H1 (cell line): ENCODE results near the gene CMYA5. TPM values are rescaled to one million over a fixed set of nuclear protein-coding genes. Genes with fewer than 3 reads are reported as not detected.

Experiments
- HDAC2 ChIP-seq, 2 experiments: fragments of 300-600 bp in 1 of 2; sonication (generic) in 1 of 2; IDR thresholded peaks; 2 replicates each; pipeline ENCODE4 v1.6.1; 2011 to 2012; ENCODE audit warnings: low read depth in 2 of 2, low read length in 2 of 2, mild to moderate bottlenecking in 2 of 2, moderate library complexity in 2 of 2, borderline replicate concordance in 1 of 2, inconsistent platforms in 1 of 2
- polyA plus RNA-seq, 7 experiments: library from polyadenylated mRNA; depleted of rRNA in 3 of 7; stranded (reverse) in 5 of 7; unstranded in 2 of 7; fragments of >200 nt in 5 of 7; fragments of 200-250 nt in 2 of 7; gene quantifications; 1 replicate in 5 of 7; 2 replicates in 1 of 7; 4 replicates in 1 of 7; pipeline versions ENCODE4 v1.2.1 to v1.2.3, GENCODE V29; 2011 to 2013; ENCODE audit warnings: missing spikeins in 2 of 7, mixed read lengths in 2 of 7
- total RNA-seq: library from RNA; stranded (reverse); fragmentation: NEBNext Ultra II Directional; extraction: Animal tissue kit (Norgen Biotek cat#: 25700); gene quantifications from 2 replicates; pipeline ENCODE4 v1.2.1, GENCODE V29; 2021
- TF ChIP-seq, protein P1 (sequence below): fragments of 300-600 bp; sonication (generic); IDR thresholded peaks from 2 replicates; pipeline ENCODE4 v1.7.1; 2012; ENCODE audit warnings: low read length, moderate library complexity, mild to moderate bottlenecking, inconsistent platforms; ENCODE audit not compliant: insufficient replicate concordance

The CMYA5 gene
- total and polyA plus RNA-seq, 2 of the 8 experiments (the other 6 are each of a cell fraction or from before 2014, with no cell fraction given), result 0.88 to 0.95 TPM

DNA sequence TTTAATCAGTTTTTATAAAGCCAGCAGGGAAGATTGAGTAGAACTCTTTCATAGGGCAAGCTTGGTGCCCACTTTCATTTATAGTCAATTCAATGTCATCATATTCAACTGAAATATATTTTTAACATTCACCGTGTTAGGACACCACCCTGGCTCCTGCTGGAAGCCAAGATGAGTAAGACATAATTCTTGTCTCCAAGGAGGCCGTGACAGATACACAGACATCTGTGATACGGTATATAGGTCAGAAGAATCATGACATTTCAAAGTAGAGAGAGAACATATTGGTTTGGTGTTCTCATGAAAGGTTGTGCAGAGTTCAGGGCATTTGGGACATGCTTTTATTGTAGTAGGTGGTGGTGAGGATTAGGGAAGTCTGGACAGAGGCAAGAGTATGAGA lies 120.1 kb downstream of the CMYA5 start (continued):
- TF ChIP-seq, protein P1, sequence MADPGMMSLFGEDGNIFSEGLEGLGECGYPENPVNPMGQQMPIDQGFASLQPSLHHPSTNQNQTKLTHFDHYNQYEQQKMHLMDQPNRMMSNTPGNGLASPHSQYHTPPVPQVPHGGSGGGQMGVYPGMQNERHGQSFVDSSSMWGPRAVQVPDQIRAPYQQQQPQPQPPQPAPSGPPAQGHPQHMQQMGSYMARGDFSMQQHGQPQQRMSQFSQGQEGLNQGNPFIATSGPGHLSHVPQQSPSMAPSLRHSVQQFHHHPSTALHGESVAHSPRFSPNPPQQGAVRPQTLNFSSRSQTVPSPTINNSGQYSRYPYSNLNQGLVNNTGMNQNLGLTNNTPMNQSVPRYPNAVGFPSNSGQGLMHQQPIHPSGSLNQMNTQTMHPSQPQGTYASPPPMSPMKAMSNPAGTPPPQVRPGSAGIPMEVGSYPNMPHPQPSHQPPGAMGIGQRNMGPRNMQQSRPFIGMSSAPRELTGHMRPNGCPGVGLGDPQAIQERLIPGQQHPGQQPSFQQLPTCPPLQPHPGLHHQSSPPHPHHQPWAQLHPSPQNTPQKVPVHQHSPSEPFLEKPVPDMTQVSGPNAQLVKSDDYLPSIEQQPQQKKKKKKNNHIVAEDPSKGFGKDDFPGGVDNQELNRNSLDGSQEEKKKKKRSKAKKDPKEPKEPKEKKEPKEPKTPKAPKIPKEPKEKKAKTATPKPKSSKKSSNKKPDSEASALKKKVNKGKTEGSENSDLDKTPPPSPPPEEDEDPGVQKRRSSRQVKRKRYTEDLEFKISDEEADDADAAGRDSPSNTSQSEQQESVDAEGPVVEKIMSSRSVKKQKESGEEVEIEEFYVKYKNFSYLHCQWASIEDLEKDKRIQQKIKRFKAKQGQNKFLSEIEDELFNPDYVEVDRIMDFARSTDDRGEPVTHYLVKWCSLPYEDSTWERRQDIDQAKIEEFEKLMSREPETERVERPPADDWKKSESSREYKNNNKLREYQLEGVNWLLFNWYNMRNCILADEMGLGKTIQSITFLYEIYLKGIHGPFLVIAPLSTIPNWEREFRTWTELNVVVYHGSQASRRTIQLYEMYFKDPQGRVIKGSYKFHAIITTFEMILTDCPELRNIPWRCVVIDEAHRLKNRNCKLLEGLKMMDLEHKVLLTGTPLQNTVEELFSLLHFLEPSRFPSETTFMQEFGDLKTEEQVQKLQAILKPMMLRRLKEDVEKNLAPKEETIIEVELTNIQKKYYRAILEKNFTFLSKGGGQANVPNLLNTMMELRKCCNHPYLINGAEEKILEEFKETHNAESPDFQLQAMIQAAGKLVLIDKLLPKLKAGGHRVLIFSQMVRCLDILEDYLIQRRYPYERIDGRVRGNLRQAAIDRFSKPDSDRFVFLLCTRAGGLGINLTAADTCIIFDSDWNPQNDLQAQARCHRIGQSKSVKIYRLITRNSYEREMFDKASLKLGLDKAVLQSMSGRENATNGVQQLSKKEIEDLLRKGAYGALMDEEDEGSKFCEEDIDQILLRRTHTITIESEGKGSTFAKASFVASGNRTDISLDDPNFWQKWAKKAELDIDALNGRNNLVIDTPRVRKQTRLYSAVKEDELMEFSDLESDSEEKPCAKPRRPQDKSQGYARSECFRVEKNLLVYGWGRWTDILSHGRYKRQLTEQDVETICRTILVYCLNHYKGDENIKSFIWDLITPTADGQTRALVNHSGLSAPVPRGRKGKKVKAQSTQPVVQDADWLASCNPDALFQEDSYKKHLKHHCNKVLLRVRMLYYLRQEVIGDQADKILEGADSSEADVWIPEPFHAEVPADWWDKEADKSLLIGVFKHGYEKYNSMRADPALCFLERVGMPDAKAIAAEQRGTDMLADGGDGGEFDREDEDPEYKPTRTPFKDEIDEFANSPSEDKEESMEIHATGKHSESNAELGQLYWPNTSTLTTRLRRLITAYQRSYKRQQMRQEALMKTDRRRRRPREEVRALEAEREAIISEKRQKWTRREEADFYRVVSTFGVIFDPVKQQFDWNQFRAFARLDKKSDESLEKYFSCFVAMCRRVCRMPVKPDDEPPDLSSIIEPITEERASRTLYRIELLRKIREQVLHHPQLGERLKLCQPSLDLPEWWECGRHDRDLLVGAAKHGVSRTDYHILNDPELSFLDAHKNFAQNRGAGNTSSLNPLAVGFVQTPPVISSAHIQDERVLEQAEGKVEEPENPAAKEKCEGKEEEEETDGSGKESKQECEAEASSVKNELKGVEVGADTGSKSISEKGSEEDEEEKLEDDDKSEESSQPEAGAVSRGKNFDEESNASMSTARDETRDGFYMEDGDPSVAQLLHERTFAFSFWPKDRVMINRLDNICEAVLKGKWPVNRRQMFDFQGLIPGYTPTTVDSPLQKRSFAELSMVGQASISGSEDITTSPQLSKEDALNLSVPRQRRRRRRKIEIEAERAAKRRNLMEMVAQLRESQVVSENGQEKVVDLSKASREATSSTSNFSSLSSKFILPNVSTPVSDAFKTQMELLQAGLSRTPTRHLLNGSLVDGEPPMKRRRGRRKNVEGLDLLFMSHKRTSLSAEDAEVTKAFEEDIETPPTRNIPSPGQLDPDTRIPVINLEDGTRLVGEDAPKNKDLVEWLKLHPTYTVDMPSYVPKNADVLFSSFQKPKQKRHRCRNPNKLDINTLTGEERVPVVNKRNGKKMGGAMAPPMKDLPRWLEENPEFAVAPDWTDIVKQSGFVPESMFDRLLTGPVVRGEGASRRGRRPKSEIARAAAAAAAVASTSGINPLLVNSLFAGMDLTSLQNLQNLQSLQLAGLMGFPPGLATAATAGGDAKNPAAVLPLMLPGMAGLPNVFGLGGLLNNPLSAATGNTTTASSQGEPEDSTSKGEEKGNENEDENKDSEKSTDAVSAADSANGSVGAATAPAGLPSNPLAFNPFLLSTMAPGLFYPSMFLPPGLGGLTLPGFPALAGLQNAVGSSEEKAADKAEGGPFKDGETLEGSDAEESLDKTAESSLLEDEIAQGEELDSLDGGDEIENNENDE, result no peak
- TF ChIP-seq HDAC2 (IDR thresholded peaks at IDR 0.05; ENCODE audit: borderline replicate concordance in 1 of 2, low read depth in 2 of 2, low read length in 2 of 2), result no peak
